ENCODE data around the gene TMEM176A.
"Not testable (repeated sequence)": the region's sequence is repeated elsewhere in the genome, so short reads cannot be mapped to it uniquely, and the experiment has no call there.

Gene TMEM176A

GRCh38 chr7:150788474-150789269, 11.9 kb upstream of the TMEM176A start:
- no peak for DNase-seq

- DNase-seq = no peak
Observed at GRCh38 chr7:150790416-150791075, 10.0 kb upstream of the TMEM176A start.

GRCh38 chr7:150791304-150791703, 9.3 kb upstream of the TMEM176A start:
- no peak for DNase-seq

- no peak for DNase-seq
Observed at GRCh38 chr7:150791746-150792452, 8.7 kb upstream of the TMEM176A start.

GRCh38 chr7:150793569-150794238, 6.9 kb upstream of the TMEM176A start:
- no peak for DNase-seq

- DNase-seq = no peak
Observed at GRCh38 chr7:150797661-150798060, 2.9 kb upstream of the TMEM176A start.

GRCh38 chr7:150799156-150799555, 1.4 kb upstream of the TMEM176A start:
- DNase-seq = no peak

GRCh38 chr7:150799741-150800580, 608 bp upstream of the TMEM176A start, which contains the start of gene TMEM176B:
TMEM176B (minus strand) TSS chr7:150800364; CDS start chr7:150796569, 3,795 bp downstream.
- no peak for DNase-seq

GRCh38 chr7:150801242-150801945, 825 bp downstream of the TMEM176A start:
- DNase-seq = no peak

GRCh38 chr7:150801946-150802771, 1.6 kb downstream of the TMEM176A start:
- DNase-seq = no peak

- DNase-seq = no peak
Observed at GRCh38 chr7:150803161-150803860, 2.7 kb downstream of the TMEM176A start.

- no peak for DNase-seq
Observed at GRCh38 chr7:150804802-150805201, 4.2 kb downstream of the TMEM176A start.

- DNase-seq = no peak
Observed at GRCh38 chr7:150805864-150806263, 5.3 kb downstream of the TMEM176A start.

- no peak for DNase-seq
Observed at GRCh38 chr7:150806454-150806853, 5.9 kb downstream of the TMEM176A start.

- DNase-seq = no peak
Observed at GRCh38 chr7:150806863-150807262, 6.3 kb downstream of the TMEM176A start.

GRCh38 chr7:150807616-150808438, 7.3 kb downstream of the TMEM176A start:
- not testable (repeated sequence) for DNase-seq

- DNase-seq = no peak
Observed at GRCh38 chr7:150814328-150815001, 13.9 kb downstream of the TMEM176A start.

GRCh38 chr7:150818971-150819370, 18.4 kb downstream of the TMEM176A start:
- DNase-seq = no peak
